PFSK-1 (cell line): ENCODE data around the gene TNFAIP2.

ENCODE experiments used
- POLR2AphosphoS5 ChIP-seq: IDR thresholded peaks from 2 replicates; pipeline ENCODE4 v1.6.1; 2012; ENCODE audit warnings: low read depth, mild to moderate bottlenecking, control low read depth, low read length, moderate library complexity
- TF ChIP-seq, protein P1 (sequence below), 2 experiments: IDR thresholded peaks; 2 replicates each; pipeline versions ENCODE4 v1.6.1 to v1.8.0; 2011 to 2012; ENCODE audit warnings: low read depth in 2 of 2, low read length in 2 of 2, control low read depth in 1 of 2, inconsistent platforms in 1 of 2, mild to moderate bottlenecking in 1 of 2, moderate library complexity in 1 of 2; ENCODE audit not compliant: insufficient read depth in 1 of 2

GRCh38 chr14:103091041-103091882 lies 32.0 kb upstream of the TNFAIP2 start:
- TF ChIP-seq POLR2AphosphoS5: no peak
- TF ChIP-seq, protein P1, sequence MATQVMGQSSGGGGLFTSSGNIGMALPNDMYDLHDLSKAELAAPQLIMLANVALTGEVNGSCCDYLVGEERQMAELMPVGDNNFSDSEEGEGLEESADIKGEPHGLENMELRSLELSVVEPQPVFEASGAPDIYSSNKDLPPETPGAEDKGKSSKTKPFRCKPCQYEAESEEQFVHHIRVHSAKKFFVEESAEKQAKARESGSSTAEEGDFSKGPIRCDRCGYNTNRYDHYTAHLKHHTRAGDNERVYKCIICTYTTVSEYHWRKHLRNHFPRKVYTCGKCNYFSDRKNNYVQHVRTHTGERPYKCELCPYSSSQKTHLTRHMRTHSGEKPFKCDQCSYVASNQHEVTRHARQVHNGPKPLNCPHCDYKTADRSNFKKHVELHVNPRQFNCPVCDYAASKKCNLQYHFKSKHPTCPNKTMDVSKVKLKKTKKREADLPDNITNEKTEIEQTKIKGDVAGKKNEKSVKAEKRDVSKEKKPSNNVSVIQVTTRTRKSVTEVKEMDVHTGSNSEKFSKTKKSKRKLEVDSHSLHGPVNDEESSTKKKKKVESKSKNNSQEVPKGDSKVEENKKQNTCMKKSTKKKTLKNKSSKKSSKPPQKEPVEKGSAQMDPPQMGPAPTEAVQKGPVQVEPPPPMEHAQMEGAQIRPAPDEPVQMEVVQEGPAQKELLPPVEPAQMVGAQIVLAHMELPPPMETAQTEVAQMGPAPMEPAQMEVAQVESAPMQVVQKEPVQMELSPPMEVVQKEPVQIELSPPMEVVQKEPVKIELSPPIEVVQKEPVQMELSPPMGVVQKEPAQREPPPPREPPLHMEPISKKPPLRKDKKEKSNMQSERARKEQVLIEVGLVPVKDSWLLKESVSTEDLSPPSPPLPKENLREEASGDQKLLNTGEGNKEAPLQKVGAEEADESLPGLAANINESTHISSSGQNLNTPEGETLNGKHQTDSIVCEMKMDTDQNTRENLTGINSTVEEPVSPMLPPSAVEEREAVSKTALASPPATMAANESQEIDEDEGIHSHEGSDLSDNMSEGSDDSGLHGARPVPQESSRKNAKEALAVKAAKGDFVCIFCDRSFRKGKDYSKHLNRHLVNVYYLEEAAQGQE (IDR thresholded peaks at IDR 0.05; ENCODE audit: insufficient read depth in 1 of 2, low read depth in 2 of 2, low read length in 2 of 2): no peak
